ENCODE data around the gene LRRC3. TPM values are rescaled to one million over a fixed set of nuclear protein-coding genes. Genes with fewer than 3 reads are reported as not detected.

The LRRC3 gene
- polyA plus RNA-seq, 1 donor from 2014 or later, result 0.14 TPM

GRCh38 chr21:44507673-44508425 is 52.5 kb downstream of the LRRC3 start:
- H3K9me3 Mint-ChIP-seq, result no peaks in the 10 kb centered on the region
- H3K27me3 Mint-ChIP-seq, result peaks cover 6% of the 10 kb centered on the region
- no peaks in the 10 kb centered on the region for H3K36me3 Mint-ChIP-seq
- H3K4me3 Mint-ChIP-seq, result no peak overlapping the region
- H3K27ac Mint-ChIP-seq, result peak overlapping the region in 1 of 3 donors; percentile 10
- H3K4me1 Mint-ChIP-seq, result peaks cover 0 to 3% (median 0%) of the 10 kb centered on the region in 3 donors

GRCh38 chr21:44508426-44508710 is 53.1 kb downstream of the LRRC3 start:
- Mint-ChIP-seq H3K9me3 (no peaks in the 10 kb centered on the region), H3K4me3 (no peak overlapping the region), H3K27me3 (peaks cover 6% of the 10 kb centered on the region), H3K36me3 (no peaks in the 10 kb centered on the region), H3K4me1 (peaks cover 0 to 3% (median 0%) of the 10 kb centered on the region in 3 donors), H3K27ac (peak overlapping the region in 1 of 3 donors; percentile 10)

- H3K4me1 Mint-ChIP-seq, result peaks cover 0 to 3% (median 0%) of the 10 kb centered on the region in 3 donors
- peaks cover 6% of the 10 kb centered on the region for H3K27me3 Mint-ChIP-seq
- no peaks in the 10 kb centered on the region for H3K36me3 Mint-ChIP-seq
- no peaks in the 10 kb centered on the region for H3K9me3 Mint-ChIP-seq
- no peak overlapping the region for H3K4me3 Mint-ChIP-seq
- H3K27ac Mint-ChIP-seq, result no peak overlapping the region
Measured at GRCh38 chr21:44508711-44509445, 53.6 kb downstream of the LRRC3 start.

- Mint-ChIP-seq H3K27ac (no peak overlapping the region), H3K4me1 (peaks cover 0 to 3% (median 0%) of the 10 kb centered on the region in 3 donors), H3K9me3 (no peaks in the 10 kb centered on the region), H3K36me3 (no peaks in the 10 kb centered on the region), H3K4me3 (peak overlapping the region in 1 of 4 donors; percentile 39), H3K27me3 (peaks cover 6% of the 10 kb centered on the region)
Measured at GRCh38 chr21:44509539-44509938, 54.2 kb downstream of the LRRC3 start.

GRCh38 chr21:44510109-44510507 is 54.8 kb downstream of the LRRC3 start:
- peaks cover 6% of the 10 kb centered on the region for H3K27me3 Mint-ChIP-seq
- H3K9me3 Mint-ChIP-seq, result no peaks in the 10 kb centered on the region
- H3K36me3 Mint-ChIP-seq, result no peaks in the 10 kb centered on the region
- H3K4me1 Mint-ChIP-seq, result peaks cover 0 to 3% (median 0%) of the 10 kb centered on the region in 3 donors
- no peak overlapping the region for H3K4me3 Mint-ChIP-seq
- H3K27ac Mint-ChIP-seq, result no peak overlapping the region

- Mint-ChIP-seq H3K36me3 (no peaks in the 10 kb centered on the region), H3K27ac (no peak overlapping the region), H3K27me3 (peaks cover 6% of the 10 kb centered on the region), H3K4me1 (peaks cover 0 to 3% (median 0%) of the 10 kb centered on the region in 3 donors), H3K4me3 (no peak overlapping the region), H3K9me3 (no peaks in the 10 kb centered on the region)
Measured at GRCh38 chr21:44510508-44511218, 55.4 kb downstream of the LRRC3 start.

GRCh38 chr21:44511219-44511937 is 56.1 kb downstream of the LRRC3 start:
- H3K9me3 Mint-ChIP-seq, result no peaks in the 10 kb centered on the region
- no peak overlapping the region for H3K27ac Mint-ChIP-seq

More at GRCh38 chr21:44511219-44511937, 56.1 kb downstream of the LRRC3 start:
- Mint-ChIP-seq H3K27me3 (peaks cover 6% of the 10 kb centered on the region), H3K4me1 (peaks cover 0 to 3% (median 0%) of the 10 kb centered on the region in 3 donors), H3K36me3 (no peaks in the 10 kb centered on the region), H3K4me3 (peak overlapping the region in 1 of 4 donors; percentile 71)

Other genes starting within 250 kb of the LRRC3 start
- gene ICOSLG, start 214.6 kb upstream of the LRRC3 start, polyA plus RNA-seq, result 8.5 TPM
- not detected for gene DNMT3L, start 193.6 kb upstream of the LRRC3 start, polyA plus RNA-seq
- gene AIRE, start 169.6 kb upstream of the LRRC3 start, polyA plus RNA-seq, result 0.45 TPM
- 130 TPM for gene PFKL, start 155.5 kb upstream of the LRRC3 start, polyA plus RNA-seq
- gene CFAP410, start 116.1 kb upstream of the LRRC3 start, polyA plus RNA-seq, result 36.4 TPM
- 5.1 TPM for gene TRPM2, start 101.9 kb upstream of the LRRC3 start, polyA plus RNA-seq
- gene KRTAP10-1, start 84.7 kb downstream of the LRRC3 start, polyA plus RNA-seq, result not detected
- not detected for gene KRTAP10-2, start 96.0 kb downstream of the LRRC3 start, polyA plus RNA-seq
- gene KRTAP10-3, start 103.3 kb downstream of the LRRC3 start, polyA plus RNA-seq, result not detected
- gene KRTAP10-4, start 118.2 kb downstream of the LRRC3 start, polyA plus RNA-seq, result not detected
- not detected for gene KRTAP10-5, start 125.1 kb downstream of the LRRC3 start, polyA plus RNA-seq
- not detected for gene KRTAP10-6, start 137.0 kb downstream of the LRRC3 start, polyA plus RNA-seq
- gene KRTAP10-7, start 145.1 kb downstream of the LRRC3 start, polyA plus RNA-seq, result not detected
- gene KRTAP10-8, start 156.6 kb downstream of the LRRC3 start, polyA plus RNA-seq, result not detected
- gene KRTAP10-9, start 171.6 kb downstream of the LRRC3 start, polyA plus RNA-seq, result not detected
- gene KRTAP10-10, start 181.8 kb downstream of the LRRC3 start, polyA plus RNA-seq, result not detected
- gene KRTAP10-11, start 190.9 kb downstream of the LRRC3 start, polyA plus RNA-seq, result not detected
- not detected for gene KRTAP12-4, start 199.1 kb downstream of the LRRC3 start, polyA plus RNA-seq
- not detected for gene KRTAP12-3, start 202.4 kb downstream of the LRRC3 start, polyA plus RNA-seq
- gene KRTAP12-2, start 211.4 kb downstream of the LRRC3 start, polyA plus RNA-seq, result not detected
- gene KRTAP12-1, start 226.7 kb downstream of the LRRC3 start, polyA plus RNA-seq, result not detected
- gene KRTAP10-12, start 241.7 kb downstream of the LRRC3 start, polyA plus RNA-seq, result not detected

Measured in IgD-negative memory B cell (primary cell).